ENCODE data around the gene MFRP.

- TF ChIP-seq CTCF (IDR thresholded peaks at IDR 0.05) = peak; percentile 68 to 91 (median 86)
- TF ChIP-seq POLR2A (IDR thresholded peaks at IDR 0.05) = no peak
Measured at GRCh38 chr11:119373921-119374631, 27.6 kb upstream of the MFRP start.

All from thyroid gland (tissue), 4 donors.